ENCODE data around the gene LHX1. TPM values are rescaled to one million over a fixed set of nuclear protein-coding genes. Genes with fewer than 3 reads are reported as not detected.
A peak's percentile ranks its signal among the peaks of the same experiment; 100 is the strongest.

Gene LHX1
- total RNA-seq, 1 donor from 2014 or later, result not detected

DNA sequence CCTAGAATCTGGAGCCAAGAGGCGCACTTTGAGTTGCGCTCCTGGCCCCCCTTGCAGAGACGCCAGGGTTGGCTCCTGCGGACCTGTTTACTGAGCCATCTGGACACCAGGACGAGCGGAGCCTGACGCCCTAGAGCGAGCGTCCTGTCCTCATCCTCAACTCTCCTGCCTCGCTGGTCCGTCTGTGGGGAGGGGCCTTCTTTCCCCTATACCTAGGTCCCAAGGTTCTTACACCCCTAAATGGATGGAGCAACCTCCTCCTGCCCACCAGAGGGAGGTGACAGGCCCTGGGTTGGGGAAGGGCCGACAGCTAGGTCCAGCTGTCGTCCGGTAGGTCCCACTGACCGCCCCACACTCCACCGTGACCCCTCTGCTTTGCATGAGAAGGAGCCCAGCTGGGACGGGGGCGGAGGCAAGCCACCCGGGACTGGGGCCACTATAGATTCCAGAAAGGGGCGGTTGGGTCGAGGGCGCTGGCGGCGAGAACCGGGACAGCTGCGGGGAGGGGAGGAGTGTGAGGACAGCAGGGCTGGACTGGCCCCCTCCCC lies 3.1 kb upstream of the LHX1 start:
- FAIRE-seq (no peak), DNase-seq (ENCODE audit: low read depth) (no peak)
- H3K27me3 ChIP-seq (ENCODE audit: control insufficient read depth, insufficient read depth, low read length), result peaks cover 91% of the 10 kb centered on the region
- TF ChIP-seq, protein P1, sequence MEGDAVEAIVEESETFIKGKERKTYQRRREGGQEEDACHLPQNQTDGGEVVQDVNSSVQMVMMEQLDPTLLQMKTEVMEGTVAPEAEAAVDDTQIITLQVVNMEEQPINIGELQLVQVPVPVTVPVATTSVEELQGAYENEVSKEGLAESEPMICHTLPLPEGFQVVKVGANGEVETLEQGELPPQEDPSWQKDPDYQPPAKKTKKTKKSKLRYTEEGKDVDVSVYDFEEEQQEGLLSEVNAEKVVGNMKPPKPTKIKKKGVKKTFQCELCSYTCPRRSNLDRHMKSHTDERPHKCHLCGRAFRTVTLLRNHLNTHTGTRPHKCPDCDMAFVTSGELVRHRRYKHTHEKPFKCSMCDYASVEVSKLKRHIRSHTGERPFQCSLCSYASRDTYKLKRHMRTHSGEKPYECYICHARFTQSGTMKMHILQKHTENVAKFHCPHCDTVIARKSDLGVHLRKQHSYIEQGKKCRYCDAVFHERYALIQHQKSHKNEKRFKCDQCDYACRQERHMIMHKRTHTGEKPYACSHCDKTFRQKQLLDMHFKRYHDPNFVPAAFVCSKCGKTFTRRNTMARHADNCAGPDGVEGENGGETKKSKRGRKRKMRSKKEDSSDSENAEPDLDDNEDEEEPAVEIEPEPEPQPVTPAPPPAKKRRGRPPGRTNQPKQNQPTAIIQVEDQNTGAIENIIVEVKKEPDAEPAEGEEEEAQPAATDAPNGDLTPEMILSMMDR (IDR thresholded peaks at IDR 0.05; ENCODE audit: insufficient read depth, low read length, severe bottlenecking), result no peak
- no peak overlapping the region for H3K4me3 ChIP-seq (ENCODE audit: low read depth, low read length)
- H3K36me3 ChIP-seq (ENCODE audit: control insufficient read depth, insufficient read depth, low read length), result no peaks in the 10 kb centered on the region

DNA sequence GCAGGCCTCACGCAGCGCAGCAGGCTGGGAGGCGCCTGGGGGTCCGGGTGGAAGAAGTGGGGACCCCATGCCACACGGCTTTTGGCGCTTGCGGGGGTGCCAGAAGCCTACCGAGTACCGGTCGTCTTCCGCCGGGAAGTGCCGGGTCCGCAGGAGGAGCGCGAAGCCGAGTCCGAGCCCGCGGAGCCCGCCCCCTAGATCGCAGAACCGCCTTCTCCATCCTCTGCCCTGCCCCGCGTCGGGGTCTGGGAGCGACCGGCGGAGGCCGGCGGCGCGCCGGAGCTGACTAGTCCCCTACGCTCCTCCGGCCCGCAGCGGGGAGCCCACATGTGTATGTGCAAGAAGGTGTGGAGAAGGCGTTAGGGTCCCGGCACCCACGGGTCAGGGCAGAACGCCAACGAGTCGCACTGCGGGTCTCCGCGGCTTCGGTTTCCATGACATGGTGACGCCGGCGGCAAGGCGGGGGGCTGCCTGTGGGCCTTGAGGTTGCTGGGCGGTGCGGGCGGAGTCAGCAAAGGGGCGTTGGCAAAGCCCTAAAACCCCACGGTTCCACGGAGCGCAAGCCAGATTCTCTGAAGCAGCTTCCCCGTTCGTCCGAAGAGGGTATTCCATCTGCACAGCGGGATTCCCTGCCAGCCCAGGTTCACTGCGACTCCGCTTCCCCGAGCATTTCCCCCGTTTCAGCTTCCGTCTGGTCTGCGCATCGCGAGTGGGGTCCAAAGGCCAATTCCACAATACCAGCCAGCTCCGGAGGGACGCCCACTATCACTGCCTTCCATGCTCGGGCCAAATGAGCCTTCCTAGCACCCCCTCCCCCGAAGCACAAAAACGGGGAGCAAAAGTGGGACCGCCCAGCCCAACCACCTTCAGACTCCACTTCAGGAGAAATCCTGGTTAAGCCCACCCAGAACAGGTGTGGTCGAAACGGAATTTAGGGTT lies 2.3 kb upstream of the LHX1 start:
- TF ChIP-seq, protein P1 (IDR thresholded peaks at IDR 0.05; ENCODE audit: insufficient read depth, low read length, severe bottlenecking), result no peak
- FAIRE-seq (no peak), DNase-seq (ENCODE audit: low read depth) (no peak)
- Histone ChIP-seq H3K36me3 (ENCODE audit: control insufficient read depth, insufficient read depth, low read length) (no peaks in the 10 kb centered on the region), H3K27me3 (ENCODE audit: control insufficient read depth, insufficient read depth, low read length) (peaks cover 93% of the 10 kb centered on the region), H3K4me3 (ENCODE audit: low read depth, low read length) (no peak overlapping the region)

DNA sequence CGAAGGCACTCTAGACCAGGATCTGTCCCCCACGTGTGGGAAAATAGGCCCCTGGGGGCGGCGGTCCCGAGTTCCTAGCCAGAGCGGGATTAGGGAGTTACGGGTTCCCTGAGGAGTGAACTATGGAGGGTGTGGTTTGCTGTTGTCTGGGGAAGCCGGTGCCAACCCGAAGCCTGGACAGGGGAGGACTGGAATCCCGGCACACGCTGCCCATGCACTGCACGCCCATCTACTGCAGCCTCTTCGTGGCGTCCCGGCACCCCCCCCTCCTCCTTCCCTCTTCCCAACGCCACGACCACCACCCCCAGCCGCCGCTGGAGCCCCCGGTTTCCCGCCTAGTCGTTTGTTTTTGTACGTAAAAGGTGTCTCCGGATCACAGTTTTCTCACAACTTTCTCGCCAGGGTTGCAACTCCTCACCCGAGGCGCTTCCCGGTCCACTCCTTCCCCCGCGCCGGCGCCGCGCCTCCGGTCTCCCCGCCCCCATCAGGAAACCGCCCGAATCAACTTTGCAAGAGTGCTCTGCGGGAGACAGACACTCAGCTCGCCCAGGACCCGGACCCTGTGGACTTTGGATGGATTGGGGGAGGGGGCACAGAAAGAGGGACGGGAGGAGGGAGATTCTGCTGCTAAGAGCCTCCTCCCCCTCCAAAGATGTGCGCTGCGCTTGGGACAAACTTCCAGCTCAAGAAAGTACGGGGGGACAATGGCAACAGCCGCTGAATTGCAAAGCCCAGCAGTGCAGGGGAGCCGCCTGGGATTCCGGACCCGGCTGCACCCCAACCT lies 1.4 kb upstream of the LHX1 start:
- Histone ChIP-seq H3K4me3 (ENCODE audit: low read depth, low read length) (no peak overlapping the region), H3K36me3 (ENCODE audit: control insufficient read depth, insufficient read depth, low read length) (no peaks in the 10 kb centered on the region), H3K27me3 (ENCODE audit: control insufficient read depth, insufficient read depth, low read length) (peaks cover 92% of the 10 kb centered on the region)
- TF ChIP-seq, protein P1 (IDR thresholded peaks at IDR 0.05; ENCODE audit: insufficient read depth, low read length, severe bottlenecking), result no peak
- no peak for FAIRE-seq
- no peak for DNase-seq (ENCODE audit: low read depth)

DNA sequence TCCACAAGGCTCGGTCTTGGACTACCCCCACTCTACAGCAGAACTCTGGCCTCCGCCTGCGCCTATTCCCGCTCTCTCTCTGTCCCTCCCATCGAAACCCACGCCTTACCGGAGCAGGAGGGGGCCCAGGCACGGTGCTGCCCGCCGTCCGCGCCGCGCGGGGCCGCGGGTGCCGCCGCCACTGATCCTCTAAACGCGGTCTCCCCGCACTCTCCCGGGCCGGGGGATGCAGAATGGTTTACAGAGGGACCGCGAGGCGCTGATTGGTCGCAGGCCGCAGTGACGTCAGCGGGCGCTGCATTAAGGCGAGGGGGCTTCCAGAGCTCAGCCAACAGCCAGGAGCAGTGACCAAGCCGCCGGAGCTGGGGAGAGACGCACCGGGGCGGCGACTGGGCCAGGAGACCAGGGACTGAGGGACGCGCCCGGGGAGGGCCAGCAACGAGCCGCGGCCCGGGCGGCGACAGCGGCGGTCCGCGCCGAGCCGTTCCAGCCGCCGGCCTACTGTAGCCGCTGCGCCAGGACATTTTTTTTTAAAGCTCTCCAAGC lies 747 bp upstream of the LHX1 start:
- no peak for FAIRE-seq
- H3K36me3 ChIP-seq (ENCODE audit: control insufficient read depth, insufficient read depth, low read length), result no peaks in the 10 kb centered on the region
- no peak overlapping the region for H3K4me3 ChIP-seq (ENCODE audit: low read depth, low read length)
- DNase-seq (ENCODE audit: low read depth), result no peak
- TF ChIP-seq, protein P1 (IDR thresholded peaks at IDR 0.05; ENCODE audit: insufficient read depth, low read length, severe bottlenecking), result no peak
- peaks cover 92% of the 10 kb centered on the region for H3K27me3 ChIP-seq (ENCODE audit: control insufficient read depth, insufficient read depth, low read length)

DNA sequence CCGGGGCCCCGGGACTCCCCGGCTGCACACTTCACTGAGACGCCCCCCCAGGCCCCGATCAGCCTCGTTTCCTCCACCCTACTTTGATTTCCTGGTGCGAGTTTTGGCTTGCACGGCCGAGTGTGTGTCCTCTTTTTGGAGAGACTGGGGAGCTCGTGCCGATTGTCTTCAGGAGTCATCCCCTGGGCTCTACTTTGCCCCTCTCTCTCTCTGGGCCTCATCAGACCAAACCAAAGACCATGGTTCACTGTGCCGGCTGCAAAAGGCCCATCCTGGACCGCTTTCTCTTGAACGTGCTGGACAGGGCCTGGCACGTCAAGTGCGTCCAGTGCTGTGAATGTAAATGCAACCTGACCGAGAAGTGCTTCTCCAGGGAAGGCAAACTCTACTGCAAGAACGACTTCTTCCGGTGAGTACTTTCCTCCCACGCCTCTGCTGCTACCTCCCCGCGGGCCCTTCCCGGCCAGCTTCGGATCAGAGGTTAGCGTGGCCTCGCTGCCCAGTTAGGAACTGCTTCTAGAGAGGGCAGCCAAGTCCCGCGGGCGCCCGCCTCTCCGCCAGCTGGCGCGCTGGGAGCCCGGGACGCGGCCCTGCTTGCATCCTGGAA lies 787 bp downstream of the LHX1 start:
- Histone ChIP-seq H3K36me3 (ENCODE audit: control insufficient read depth, insufficient read depth, low read length) (no peaks in the 10 kb centered on the region), H3K4me3 (ENCODE audit: low read depth, low read length) (no peak overlapping the region), H3K27me3 (ENCODE audit: control insufficient read depth, insufficient read depth, low read length) (peaks cover 91% of the 10 kb centered on the region)
- DNase-seq (ENCODE audit: low read depth), result peak; percentile 20
- no peak for FAIRE-seq
- TF ChIP-seq, protein P1 (IDR thresholded peaks at IDR 0.05; ENCODE audit: insufficient read depth, low read length, severe bottlenecking), result no peak

Measured in bronchial epithelial cell (primary cell).